ENCODE measurements around the gene MRPL2.
A peak's percentile ranks its signal among the peaks of the same experiment; 100 is the strongest.

The MRPL2 gene

GRCh38 chr6:43059168-43060033, at the start of gene MRPL2, which contains the start of gene KLC4:
Gene MRPL2 (minus strand): TSS chr6:43059434. CDS start chr6:43059381, 53 bp downstream.
Gene KLC4 (plus strand): TSS chr6:43059631. CDS start chr6:43061336, 1,705 bp downstream.
- DNase-seq (ENCODE audit: low read depth), result peak; percentile 95

- no peak for DNase-seq (ENCODE audit: low read depth)
These were observed 48.3 kb upstream of the MRPL2 start for GRCh38 chr6:43107344-43108062.

- no peak for DNase-seq (ENCODE audit: low read depth)
These were observed 46.4 kb upstream of the MRPL2 start for GRCh38 chr6:43105538-43106222.

GRCh38 chr6:43103253-43103876, 44.1 kb upstream of the MRPL2 start:
- no peak for DNase-seq (ENCODE audit: low read depth)

- DNase-seq (ENCODE audit: low read depth), result no peak
These were observed 42.3 kb upstream of the MRPL2 start for GRCh38 chr6:43101497-43101896.

GRCh38 chr6:43097502-43097901, 38.3 kb upstream of the MRPL2 start:
- DNase-seq (ENCODE audit: low read depth), result no peak

GRCh38 chr6:43097098-43097489, 37.9 kb upstream of the MRPL2 start:
- DNase-seq (ENCODE audit: low read depth), result no peak

- DNase-seq (ENCODE audit: low read depth), result no peak
These were observed 37.3 kb upstream of the MRPL2 start for GRCh38 chr6:43096451-43097097.

GRCh38 chr6:43095939-43096338, 36.7 kb upstream of the MRPL2 start:
- no peak for DNase-seq (ENCODE audit: low read depth)

- DNase-seq (ENCODE audit: low read depth), result no peak
These were observed 34.4 kb upstream of the MRPL2 start for GRCh38 chr6:43093436-43094289.

- DNase-seq (ENCODE audit: low read depth), result no peak
These were observed 33.4 kb upstream of the MRPL2 start for GRCh38 chr6:43092635-43093034.

GRCh38 chr6:43091436-43091991, 32.3 kb upstream of the MRPL2 start:
- DNase-seq (ENCODE audit: low read depth), result no peak

GRCh38 chr6:43091020-43091419, 31.8 kb upstream of the MRPL2 start:
- no peak for DNase-seq (ENCODE audit: low read depth)

GRCh38 chr6:43090559-43090956, 31.3 kb upstream of the MRPL2 start:
- DNase-seq (ENCODE audit: low read depth), result no peak

GRCh38 chr6:43089874-43090558, 30.8 kb upstream of the MRPL2 start:
- DNase-seq (ENCODE audit: low read depth), result no peak

GRCh38 chr6:43089467-43089866, 30.2 kb upstream of the MRPL2 start:
- no peak for DNase-seq (ENCODE audit: low read depth)

GRCh38 chr6:43088654-43089056, 29.4 kb upstream of the MRPL2 start:
- DNase-seq (ENCODE audit: low read depth), result no peak

- DNase-seq (ENCODE audit: low read depth), result no peak
These were observed 26.9 kb upstream of the MRPL2 start for GRCh38 chr6:43086022-43086658.
